Neural progenitor cell (in vitro differentiated cells): ENCODE data around the gene CRNKL1. TPM values are rescaled to one million over a fixed set of nuclear protein-coding genes. Genes with fewer than 3 reads are reported as not detected.

Experiments used
- DNase-seq: peaks from one replicate; pipeline ENCODE4 v3.0.0-alpha.2; 2016; ENCODE audit warnings: low spot score
- H2AFZ ChIP-seq: fragments of 200-600 bp; sonication (generic); replicated peaks from 2 replicates; pipeline ENCODE4 v1.6.1; 2016; ENCODE audit warnings: antibody characterized with exemption
- H3F3A ChIP-seq: fragments of 200-600 bp; sonication (generic); 2 replicates; pipeline ENCODE4 v1.6.1; 2016; ENCODE audit warnings: antibody characterized with exemption, low read depth
- H3K27ac ChIP-seq: fragments of 200-600 bp; sonication (generic); 2 replicates; pipeline ENCODE4 v1.5.1; 2016; ENCODE audit warnings: mild to moderate bottlenecking
- H3K27me3 ChIP-seq: fragments of 200-600 bp; sonication (generic); 2 replicates; pipeline ENCODE4 v1.6.1; 2016; ENCODE audit warnings: mild to moderate bottlenecking, moderate library complexity
- H3K36me3 ChIP-seq: fragments of 200-600 bp; sonication (generic); 2 replicates; pipeline ENCODE4 v1.5.1; 2016
- H3K4me1 ChIP-seq: fragments of 200-600 bp; sonication (generic); 2 replicates; pipeline ENCODE4 v1.6.1; 2016; ENCODE audit warnings: mixed run types
- H3K4me2 ChIP-seq: fragments of 200-600 bp; sonication (generic); 2 replicates; pipeline ENCODE4 v1.6.1; 2016
- H3K4me3 ChIP-seq: fragments of 200-600 bp; sonication (generic); 2 replicates; pipeline ENCODE4 v1.5.1; 2016
- H3K79me2 ChIP-seq: fragments of 200-600 bp; sonication (generic); 2 replicates; pipeline ENCODE4 v1.6.1; 2016; ENCODE audit warnings: low read depth
- H3K9ac ChIP-seq: fragments of 200-600 bp; sonication (generic); 2 replicates; pipeline ENCODE4 v1.6.1; 2016
- H3K9me3 ChIP-seq: fragments of 200-600 bp; sonication (generic); 2 replicates; pipeline ENCODE4 v1.5.1; 2016; ENCODE audit warnings: low read depth
- H4K20me1 ChIP-seq: fragments of 200-600 bp; sonication (generic); 2 replicates; pipeline ENCODE4 v1.6.1; 2016; ENCODE audit warnings: low read depth
- H3K27ac Mint-ChIP-seq: 3 replicates; pipeline ENCODE4 v1.8.0; 2021; ENCODE audit warnings: mixed read lengths
- H3K27me3 Mint-ChIP-seq: 2 replicates; pipeline ENCODE4 v1.8.0; 2022; ENCODE audit warnings: low read depth, mild to moderate bottlenecking, inconsistent platforms, moderate library complexity, mixed read lengths; ENCODE audit not compliant: insufficient read depth
- H3K36me3 Mint-ChIP-seq: 3 replicates; pipeline ENCODE4 v1.8.0; 2021; ENCODE audit warnings: mixed read lengths
- H3K4me1 Mint-ChIP-seq: 3 replicates; pipeline ENCODE4 v1.8.0; 2021; ENCODE audit warnings: mixed read lengths
- H3K4me3 Mint-ChIP-seq: 3 replicates; pipeline ENCODE4 v1.8.0; 2021; ENCODE audit warnings: mild to moderate bottlenecking, moderate library complexity, mixed read lengths
- H3K9me3 Mint-ChIP-seq: 3 replicates; pipeline ENCODE4 v1.8.0; 2020; ENCODE audit warnings: mixed read lengths
- EZH2 ChIP-seq: fragments of 200-600 bp; sonication (generic); IDR thresholded peaks from 2 replicates; pipeline ENCODE4 v1.6.1; 2017; ENCODE audit warnings: antibody characterized with exemption, mild to moderate bottlenecking, moderate library complexity
- EZH2phosphoT487 ChIP-seq: fragments of 200-600 bp; sonication (generic); IDR thresholded peaks from 2 replicates; pipeline ENCODE4 v1.6.1; 2017; ENCODE audit warnings: antibody characterized with exemption
- total RNA-seq: library from RNA; depleted of rRNA; stranded (reverse); fragments of >200 nt; gene quantifications from 2 replicates; pipeline ENCODE4 v1.2.3, GENCODE V29; 2015; ENCODE audit warnings: low replicate concordance
- TF ChIP-seq, protein P1 (sequence below): fragments of 200-600 bp; sonication (generic); IDR thresholded peaks from 2 replicates; pipeline ENCODE4 v1.5.1; 2017; ENCODE audit warnings: antibody characterized with exemption, mild to moderate bottlenecking

The CRNKL1 gene
- total RNA-seq, 1 donor from 2014 or later = 45.0 TPM

DNA sequence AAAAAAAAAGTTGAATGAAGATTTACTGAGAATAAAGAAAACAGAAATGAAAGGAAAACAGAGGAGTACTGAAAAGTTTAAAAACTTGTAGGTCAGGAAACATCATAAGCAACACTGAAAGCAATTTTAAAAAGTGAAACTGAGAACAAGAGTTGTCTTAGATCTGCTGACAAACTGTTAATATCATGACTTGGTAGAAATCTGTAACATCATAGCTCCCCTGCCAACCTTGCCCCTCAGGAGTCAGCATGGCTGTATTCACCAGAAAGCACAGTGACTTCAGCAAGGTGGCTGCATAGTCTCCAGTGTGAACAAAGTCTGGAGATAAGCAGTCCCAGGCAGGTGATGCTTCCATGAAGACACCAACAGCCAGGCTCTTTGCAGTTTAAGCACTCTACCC is 29.8 kb downstream of the CRNKL1 start:
- H3K9ac ChIP-seq = no peak overlapping the region
- Mint-ChIP-seq H3K4me1 (peaks cover 12% of the 10 kb centered on the region), H3K9me3 (no peaks in the 10 kb centered on the region), H3K27me3 (no peaks in the 10 kb centered on the region), H3K36me3 (peaks cover 2% of the 10 kb centered on the region), H3K4me3 (no peak overlapping the region), H3K27ac (no peak overlapping the region)
- H3K9me3 ChIP-seq = no peaks in the 10 kb centered on the region
- peaks cover 21% of the 10 kb centered on the region for H4K20me1 ChIP-seq
- no peak for DNase-seq
- H3K4me1 ChIP-seq = peaks cover 7% of the 10 kb centered on the region
- H3F3A ChIP-seq = peaks cover 3% of the 10 kb centered on the region
- H3K4me2 ChIP-seq = no peak overlapping the region
- H3K27me3 ChIP-seq = no peaks in the 10 kb centered on the region
- no peak overlapping the region for H3K4me3 ChIP-seq
- TF ChIP-seq, protein P1, sequence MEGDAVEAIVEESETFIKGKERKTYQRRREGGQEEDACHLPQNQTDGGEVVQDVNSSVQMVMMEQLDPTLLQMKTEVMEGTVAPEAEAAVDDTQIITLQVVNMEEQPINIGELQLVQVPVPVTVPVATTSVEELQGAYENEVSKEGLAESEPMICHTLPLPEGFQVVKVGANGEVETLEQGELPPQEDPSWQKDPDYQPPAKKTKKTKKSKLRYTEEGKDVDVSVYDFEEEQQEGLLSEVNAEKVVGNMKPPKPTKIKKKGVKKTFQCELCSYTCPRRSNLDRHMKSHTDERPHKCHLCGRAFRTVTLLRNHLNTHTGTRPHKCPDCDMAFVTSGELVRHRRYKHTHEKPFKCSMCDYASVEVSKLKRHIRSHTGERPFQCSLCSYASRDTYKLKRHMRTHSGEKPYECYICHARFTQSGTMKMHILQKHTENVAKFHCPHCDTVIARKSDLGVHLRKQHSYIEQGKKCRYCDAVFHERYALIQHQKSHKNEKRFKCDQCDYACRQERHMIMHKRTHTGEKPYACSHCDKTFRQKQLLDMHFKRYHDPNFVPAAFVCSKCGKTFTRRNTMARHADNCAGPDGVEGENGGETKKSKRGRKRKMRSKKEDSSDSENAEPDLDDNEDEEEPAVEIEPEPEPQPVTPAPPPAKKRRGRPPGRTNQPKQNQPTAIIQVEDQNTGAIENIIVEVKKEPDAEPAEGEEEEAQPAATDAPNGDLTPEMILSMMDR = no peak
- TF ChIP-seq EZH2 = no peak
- TF ChIP-seq EZH2phosphoT487 = no peak
- no peak overlapping the region for H3K27ac ChIP-seq
- no peaks in the 10 kb centered on the region for H3K36me3 ChIP-seq
- no peak overlapping the region for H2AFZ ChIP-seq
- peaks cover 74% of the 10 kb centered on the region for H3K79me2 ChIP-seq

DNA sequence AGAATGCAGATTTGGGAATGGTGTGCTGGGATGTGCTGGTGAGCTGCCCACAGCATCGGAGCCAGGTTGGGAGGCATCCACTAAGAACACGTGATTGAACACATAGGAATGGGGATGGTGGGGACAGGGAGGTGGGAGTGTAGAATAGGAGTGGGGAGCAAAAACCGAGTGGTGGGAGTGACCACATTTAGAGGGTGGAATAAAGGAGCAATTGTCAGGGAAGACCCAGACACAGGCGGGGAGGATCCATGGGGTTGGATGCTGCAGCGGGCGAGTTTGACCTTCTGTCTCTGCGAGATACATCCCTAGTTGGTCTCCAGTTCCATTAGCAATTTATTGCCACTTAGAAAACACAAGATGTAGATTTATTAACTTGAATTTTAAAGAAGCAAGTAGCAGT is 30.4 kb downstream of the CRNKL1 start:
- peaks cover 78% of the 10 kb centered on the region for H3K79me2 ChIP-seq
- H3K4me1 Mint-ChIP-seq = peaks cover 14% of the 10 kb centered on the region
- H3K4me2 ChIP-seq = no peak overlapping the region
- DNase-seq = no peak
- no peak overlapping the region for H3K27ac Mint-ChIP-seq
- peaks cover 7% of the 10 kb centered on the region for H3K4me1 ChIP-seq
- H3K4me3 Mint-ChIP-seq = no peak overlapping the region
- no peaks in the 10 kb centered on the region for H3K27me3 Mint-ChIP-seq
- no peaks in the 10 kb centered on the region for H3K9me3 ChIP-seq
- TF ChIP-seq EZH2 = no peak
- no peak for TF ChIP-seq EZH2phosphoT487
- peaks cover 24% of the 10 kb centered on the region for H4K20me1 ChIP-seq
- H3K4me3 ChIP-seq = no peak overlapping the region
- no peaks in the 10 kb centered on the region for H3K27me3 ChIP-seq
- no peak overlapping the region for H2AFZ ChIP-seq
- H3K36me3 ChIP-seq = no peaks in the 10 kb centered on the region
- peaks cover 8% of the 10 kb centered on the region for H3F3A ChIP-seq
- H3K9me3 Mint-ChIP-seq = no peaks in the 10 kb centered on the region
- H3K9ac ChIP-seq = peak overlapping the region; percentile 18
- peaks cover 2% of the 10 kb centered on the region for H3K36me3 Mint-ChIP-seq
- H3K27ac ChIP-seq = no peak overlapping the region

DNA sequence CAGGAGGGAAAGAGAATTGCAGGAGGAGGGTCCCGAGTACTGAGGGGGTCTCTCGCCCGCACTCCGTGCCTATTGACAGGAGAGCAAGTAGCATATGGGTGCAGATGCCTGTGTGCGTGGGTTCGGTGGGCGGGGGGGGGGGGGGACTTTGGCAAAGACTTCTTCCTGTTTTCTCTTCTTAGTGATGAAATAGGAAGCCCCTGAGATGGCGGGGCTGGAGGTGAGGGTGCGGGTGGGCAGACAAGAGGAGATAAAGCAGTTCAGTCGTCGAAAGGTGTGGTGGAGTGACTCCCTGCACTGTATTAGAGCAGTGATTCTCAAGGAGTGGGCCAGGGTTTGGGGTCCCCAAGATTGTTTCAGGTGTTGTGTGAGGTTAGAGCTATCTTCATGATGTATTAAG is 31.4 kb downstream of the CRNKL1 start:
- Mint-ChIP-seq H3K27me3 (no peaks in the 10 kb centered on the region), H3K36me3 (peaks cover 2% of the 10 kb centered on the region), H3K9me3 (no peaks in the 10 kb centered on the region), H3K27ac (no peak overlapping the region), H3K4me3 (no peak overlapping the region), H3K4me1 (peaks cover 17% of the 10 kb centered on the region)
- H4K20me1 ChIP-seq = peaks cover 24% of the 10 kb centered on the region
- H3K36me3 ChIP-seq = no peaks in the 10 kb centered on the region
- peaks cover 78% of the 10 kb centered on the region for H3K79me2 ChIP-seq
- H3K4me1 ChIP-seq = peaks cover 7% of the 10 kb centered on the region
- no peak overlapping the region for H3K4me2 ChIP-seq
- no peak overlapping the region for H3K4me3 ChIP-seq
- no peaks in the 10 kb centered on the region for H3K27me3 ChIP-seq
- no peaks in the 10 kb centered on the region for H3K9me3 ChIP-seq
- H3K27ac ChIP-seq = no peak overlapping the region
- no peak for DNase-seq
- no peak overlapping the region for H3K9ac ChIP-seq
- H3F3A ChIP-seq = peaks cover 15% of the 10 kb centered on the region
- no peak overlapping the region for H2AFZ ChIP-seq
- TF ChIP-seq, protein P1 = no peak
- TF ChIP-seq EZH2 = no peak

DNA sequence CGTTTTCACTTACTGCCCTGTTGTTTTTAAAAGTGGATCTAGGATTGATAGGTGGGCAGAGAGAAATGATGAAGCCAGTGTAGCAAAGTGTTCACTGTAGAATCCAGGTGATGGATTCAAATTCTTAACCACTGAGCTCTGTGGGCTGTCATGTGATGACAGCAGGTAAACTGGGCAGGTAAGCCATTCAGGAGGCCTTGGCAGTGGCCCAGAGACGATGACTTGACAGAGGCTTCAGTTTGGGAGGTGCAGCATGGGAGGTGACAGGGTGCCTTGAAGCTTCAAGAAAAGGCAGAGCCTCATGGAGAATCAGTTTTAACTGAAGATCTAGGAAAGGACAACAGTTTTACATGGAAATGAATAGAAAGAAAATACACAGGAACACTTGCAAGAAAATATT is 33.1 kb downstream of the CRNKL1 start:
- Histone ChIP-seq H3K36me3 (no peaks in the 10 kb centered on the region), H3F3A (peaks cover 15% of the 10 kb centered on the region), H3K27me3 (no peaks in the 10 kb centered on the region), H3K4me1 (peaks cover 7% of the 10 kb centered on the region), H3K79me2 (peaks cover 68% of the 10 kb centered on the region), H3K27ac (no peak overlapping the region), H3K9ac (no peak overlapping the region), H3K4me2 (no peak overlapping the region), H3K4me3 (no peak overlapping the region), H2AFZ (no peak overlapping the region), H4K20me1 (peaks cover 19% of the 10 kb centered on the region), H3K9me3 (no peaks in the 10 kb centered on the region)
- Mint-ChIP-seq H3K27ac (no peak overlapping the region), H3K4me3 (peak overlapping the region; percentile 79), H3K9me3 (no peaks in the 10 kb centered on the region), H3K27me3 (no peaks in the 10 kb centered on the region), H3K36me3 (peaks cover 2% of the 10 kb centered on the region), H3K4me1 (peaks cover 17% of the 10 kb centered on the region)
- TF ChIP-seq, protein P1 = no peak
- no peak for TF ChIP-seq EZH2phosphoT487
- no peak for DNase-seq
